Fibroblast of lung (primary cell): Measurements from ENCODE around the gene COL4A2. TPM values are rescaled to one million over a fixed set of nuclear protein-coding genes. Genes with fewer than 3 reads are reported as not detected.

Experiments
- DNase-seq, 2 donors: peaks; one replicate each; pipeline versions ENCODE4 v3.0.0 to v3.0.0-alpha.2; 2010; ENCODE audit warnings: low read depth in 2 of 2
- H2AFZ ChIP-seq: 2 replicates; pipeline ENCODE4 v1.5.1; 2012; ENCODE audit warnings: low read length, control low read depth, inconsistent platforms
- H3K27ac ChIP-seq: 2 replicates; pipeline ENCODE4 v1.5.1; 2011; ENCODE audit warnings: low read length, control low read depth; ENCODE audit not compliant: insufficient read depth
- H3K27me3 ChIP-seq: 2 replicates; pipeline ENCODE4 v1.5.1; 2011; ENCODE audit warnings: mild to moderate bottlenecking, low read length; ENCODE audit not compliant: control insufficient read depth, insufficient read depth
- H3K36me3 ChIP-seq: 2 replicates; pipeline ENCODE4 v1.5.1; 2011; ENCODE audit warnings: low read length; ENCODE audit not compliant: control insufficient read depth, insufficient read depth
- H3K4me1 ChIP-seq: 2 replicates; pipeline ENCODE4 v1.5.1; 2011; ENCODE audit warnings: low read length; ENCODE audit not compliant: control insufficient read depth, insufficient read depth; ENCODE audit errors: extremely low read depth
- H3K4me2 ChIP-seq: 2 replicates; pipeline ENCODE4 v1.5.1; 2011; ENCODE audit warnings: low read length, control low read depth; ENCODE audit not compliant: insufficient read depth; ENCODE audit errors: extremely low read depth
- H3K4me3 ChIP-seq, 4 experiments: fragments of 200-600 bp in 1 of 4; sonication (generic) in 1 of 4; replicated peaks in 1 of 4; 2 replicates each; pipeline ENCODE4 v1.5.1; 2011 to 2016; ENCODE audit warnings: low read length in 4 of 4, low read depth in 3 of 4, mild to moderate bottlenecking in 3 of 4, control low read depth in 2 of 4, inconsistent platforms in 1 of 4, mixed read lengths in 1 of 4; ENCODE audit not compliant: insufficient read depth in 1 of 4; ENCODE audit errors: control extremely low read depth in 1 of 4
- H3K79me2 ChIP-seq: 2 replicates; pipeline ENCODE4 v1.5.1; 2012; ENCODE audit warnings: mild to moderate bottlenecking, low read length, inconsistent platforms; ENCODE audit not compliant: control insufficient read depth, insufficient read depth
- H3K9ac ChIP-seq: 2 replicates; pipeline ENCODE4 v1.5.1; 2011; ENCODE audit warnings: mild to moderate bottlenecking, low read length, control low read depth; ENCODE audit not compliant: insufficient read depth
- H3K9me3 ChIP-seq: 2 replicates; pipeline ENCODE4 v1.5.1; 2012; ENCODE audit warnings: low read depth, low read length; ENCODE audit not compliant: control insufficient read depth, insufficient read depth
- H4K20me1 ChIP-seq: 2 replicates; pipeline ENCODE4 v1.5.1; 2011; ENCODE audit warnings: low read length; ENCODE audit not compliant: control insufficient read depth, insufficient read depth; ENCODE audit errors: extremely low read depth
- EZH2 ChIP-seq: IDR thresholded peaks from 2 replicates; pipeline ENCODE4 v1.5.1; 2012; ENCODE audit warnings: low read length, control low read depth, mild to moderate bottlenecking; ENCODE audit errors: missing control alignments
- polyA plus RNA-seq, 2 donors: library from polyadenylated mRNA; depleted of rRNA in 1 of 2; stranded (reverse) in 1 of 2; unstranded in 1 of 2; fragments of >200 nt; gene quantifications; 2 replicates each; pipeline ENCODE4 v1.2.1, GENCODE V29; 2011 to 2012; ENCODE audit warnings: missing spikeins in 1 of 2
- total RNA-seq: library from RNA; depleted of rRNA; stranded (reverse); fragments of >200 nt; gene quantifications from 2 replicates; pipeline ENCODE4 v1.2.1, GENCODE V29; 2014
- TF ChIP-seq, protein P1 (sequence below), 2 donors: IDR thresholded peaks in 1 of 2; conservative IDR thresholded peaks in 1 of 2; 1 replicate in 1 of 2; 2 replicates in 1 of 2; pipeline ENCODE4 v1.5.1; 2011 to 2012; ENCODE audit warnings: low read length in 2 of 2, control low read depth in 1 of 2, inconsistent platforms in 1 of 2, low read depth in 1 of 2, mild to moderate bottlenecking in 1 of 2

The COL4A2 gene
- total and polyA plus RNA-seq, 2 donors (not counting 1 experiment from before 2014, with no cell fraction given), result 93.1 to 463 TPM

DNA sequence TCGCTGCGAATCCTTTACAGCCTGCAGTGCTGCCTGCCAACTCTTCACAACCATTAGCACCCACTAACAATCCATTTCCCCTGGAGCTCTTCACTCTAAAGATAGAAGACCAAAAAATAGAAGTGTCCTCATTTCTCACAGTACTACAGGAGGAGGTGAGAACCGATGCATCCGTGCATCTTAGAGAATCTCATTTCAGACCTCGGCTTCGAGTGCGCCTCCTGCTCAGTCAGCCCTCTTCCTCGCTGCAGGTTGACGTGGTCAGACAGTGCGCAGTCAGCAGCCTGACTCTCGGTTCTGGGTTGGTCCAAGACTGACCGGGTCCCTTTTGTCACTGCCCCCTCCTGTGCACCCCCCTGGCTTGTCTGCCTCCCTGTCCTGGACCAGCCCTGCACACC lies 169.1 kb downstream of the COL4A2 start:
- no peak for DNase-seq
- Histone ChIP-seq H3K9me3 (no peaks in the 10 kb centered on the region), H3K4me3 (no peak overlapping the region), H4K20me1 (peaks cover 2% of the 10 kb centered on the region), H3K79me2 (no peaks in the 10 kb centered on the region), H3K9ac (no peak overlapping the region), H3K4me1 (no peaks in the 10 kb centered on the region), H3K27me3 (no peaks in the 10 kb centered on the region), H3K36me3 (peaks cover 12% of the 10 kb centered on the region), H2AFZ (no peak overlapping the region), H3K27ac (no peak overlapping the region), H3K4me2 (no peak overlapping the region)
- TF ChIP-seq EZH2, result no peak
- TF ChIP-seq, protein P1, sequence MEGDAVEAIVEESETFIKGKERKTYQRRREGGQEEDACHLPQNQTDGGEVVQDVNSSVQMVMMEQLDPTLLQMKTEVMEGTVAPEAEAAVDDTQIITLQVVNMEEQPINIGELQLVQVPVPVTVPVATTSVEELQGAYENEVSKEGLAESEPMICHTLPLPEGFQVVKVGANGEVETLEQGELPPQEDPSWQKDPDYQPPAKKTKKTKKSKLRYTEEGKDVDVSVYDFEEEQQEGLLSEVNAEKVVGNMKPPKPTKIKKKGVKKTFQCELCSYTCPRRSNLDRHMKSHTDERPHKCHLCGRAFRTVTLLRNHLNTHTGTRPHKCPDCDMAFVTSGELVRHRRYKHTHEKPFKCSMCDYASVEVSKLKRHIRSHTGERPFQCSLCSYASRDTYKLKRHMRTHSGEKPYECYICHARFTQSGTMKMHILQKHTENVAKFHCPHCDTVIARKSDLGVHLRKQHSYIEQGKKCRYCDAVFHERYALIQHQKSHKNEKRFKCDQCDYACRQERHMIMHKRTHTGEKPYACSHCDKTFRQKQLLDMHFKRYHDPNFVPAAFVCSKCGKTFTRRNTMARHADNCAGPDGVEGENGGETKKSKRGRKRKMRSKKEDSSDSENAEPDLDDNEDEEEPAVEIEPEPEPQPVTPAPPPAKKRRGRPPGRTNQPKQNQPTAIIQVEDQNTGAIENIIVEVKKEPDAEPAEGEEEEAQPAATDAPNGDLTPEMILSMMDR (conservative IDR thresholded peaks at IDR 0.05 in 1 of 2, IDR thresholded peaks at IDR 0.05 in 1 of 2; ENCODE audit: low read depth in 1 of 2, low read length in 2 of 2), result no peak

DNA sequence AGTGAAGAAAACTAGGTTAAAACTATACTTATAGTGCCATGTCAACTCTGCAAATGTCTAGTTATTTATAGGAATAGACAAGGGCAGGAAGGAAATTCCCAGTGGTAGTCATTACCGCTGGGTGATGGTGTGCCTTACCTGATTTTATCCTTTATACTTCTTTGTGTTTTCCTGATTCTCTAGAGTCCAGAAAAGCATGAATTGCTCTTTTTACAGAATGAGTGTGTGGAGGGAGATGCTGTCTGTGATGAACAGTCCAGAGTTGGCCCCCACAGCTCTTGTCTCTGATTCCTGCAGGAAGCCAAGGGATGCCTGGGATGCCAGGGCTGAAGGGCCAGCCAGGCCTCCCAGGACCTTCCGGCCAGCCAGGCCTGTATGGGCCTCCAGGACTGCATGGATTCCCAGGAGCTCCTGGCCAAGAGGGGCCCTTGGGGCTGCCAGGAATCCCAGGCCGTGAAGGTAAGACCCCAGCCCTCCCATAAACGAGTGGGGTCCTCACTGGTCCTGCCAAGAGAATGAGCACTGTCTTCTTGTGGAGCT lies 170.7 kb downstream of the COL4A2 start:
- DNase-seq, result no peak
- H3K4me1 ChIP-seq, result no peaks in the 10 kb centered on the region
- peaks cover 2% of the 10 kb centered on the region for H4K20me1 ChIP-seq
- no peak overlapping the region for H3K4me3 ChIP-seq
- H2AFZ ChIP-seq, result no peak overlapping the region
- H3K9me3 ChIP-seq, result no peaks in the 10 kb centered on the region
- H3K9ac ChIP-seq, result no peak overlapping the region
- H3K27ac ChIP-seq, result no peak overlapping the region
- no peaks in the 10 kb centered on the region for H3K79me2 ChIP-seq
- no peak for TF ChIP-seq EZH2
- TF ChIP-seq, protein P1 (conservative IDR thresholded peaks at IDR 0.05 in 1 of 2, IDR thresholded peaks at IDR 0.05 in 1 of 2; ENCODE audit: low read depth in 1 of 2, low read length in 2 of 2), result no peak
- H3K27me3 ChIP-seq, result no peaks in the 10 kb centered on the region
- no peak overlapping the region for H3K4me2 ChIP-seq
- peaks cover 17% of the 10 kb centered on the region for H3K36me3 ChIP-seq

DNA sequence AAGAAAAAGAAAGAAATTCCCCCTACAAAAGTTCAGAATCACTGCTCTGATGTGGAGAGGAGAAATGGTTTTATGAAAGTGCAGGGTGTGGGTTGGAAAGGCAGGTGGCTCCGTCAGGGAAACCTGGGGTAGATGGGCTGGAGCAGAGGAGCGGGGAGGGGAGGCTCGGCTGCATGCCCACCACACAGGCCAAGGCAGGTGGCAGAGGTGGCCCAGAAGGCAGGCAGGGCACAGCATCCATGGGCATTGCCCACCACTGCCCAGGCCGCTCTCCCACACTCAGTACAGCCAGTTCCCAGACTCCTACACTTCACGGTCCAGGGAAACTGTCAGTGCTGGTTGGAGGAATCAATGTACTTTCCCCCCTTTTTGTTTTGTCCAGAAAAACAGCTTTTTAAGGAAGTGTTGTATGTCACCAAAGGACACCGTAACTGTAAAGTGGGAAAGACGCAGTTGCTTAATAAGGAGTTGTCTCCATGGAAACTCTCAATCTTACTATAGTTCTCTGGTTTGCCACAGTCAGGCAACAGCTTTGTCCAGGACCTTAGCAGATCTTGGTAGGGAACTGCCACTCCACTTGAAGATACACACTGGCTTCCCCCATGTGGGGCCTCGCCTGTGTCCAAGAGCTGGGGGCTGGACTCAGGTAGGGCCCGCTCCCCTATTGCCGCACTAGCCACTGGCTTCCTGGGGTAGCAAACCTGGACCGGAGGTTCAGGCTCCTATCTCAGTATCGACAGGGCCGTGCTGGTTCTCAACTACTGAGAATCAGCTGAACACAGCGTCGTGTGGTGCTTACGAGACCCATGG lies 171.5 kb downstream of the COL4A2 start:
- Histone ChIP-seq H3K4me1 (no peaks in the 10 kb centered on the region), H3K27ac (no peak overlapping the region), H4K20me1 (peaks cover 2% of the 10 kb centered on the region), H3K27me3 (no peaks in the 10 kb centered on the region), H3K79me2 (no peaks in the 10 kb centered on the region), H3K36me3 (peaks cover 14% of the 10 kb centered on the region), H3K4me2 (no peak overlapping the region), H3K9me3 (no peaks in the 10 kb centered on the region), H2AFZ (no peak overlapping the region), H3K9ac (no peak overlapping the region), H3K4me3 (no peak overlapping the region)
- no peak for DNase-seq
- TF ChIP-seq, protein P1 (conservative IDR thresholded peaks at IDR 0.05 in 1 of 2, IDR thresholded peaks at IDR 0.05 in 1 of 2; ENCODE audit: low read depth in 1 of 2, low read length in 2 of 2), result no peak
- no peak for TF ChIP-seq EZH2
